Neural cell (in vitro differentiated cells): Measurements from ENCODE around the gene MRPS27. TPM values are rescaled to one million over a fixed set of nuclear protein-coding genes. Genes with fewer than 3 reads are reported as not detected.

Experiments
- H2AFZ ChIP-seq: fragments of 200-600, 300-800 bp; sonication (generic), shearing (Covaris generic); 2 replicates; pipeline ENCODE4 v1.6.0; 2014; ENCODE audit warnings: low read depth, mild to moderate bottlenecking, antibody characterized with exemption, low read length, moderate library complexity
- H3F3A ChIP-seq: fragments of 200-600 bp; shearing (Covaris generic); 2 replicates; pipeline ENCODE4 v1.6.1; 2016; ENCODE audit warnings: mild to moderate bottlenecking, moderate library complexity, mixed read lengths, antibody characterized with exemption, low read length; ENCODE audit not compliant: insufficient read depth, poor library complexity, severe bottlenecking
- H3K27ac ChIP-seq: fragments of 200-600, 300-800 bp; sonication (generic), shearing (Covaris generic); 2 replicates; pipeline ENCODE4 v1.5.1; 2014; ENCODE audit warnings: mild to moderate bottlenecking, low read length, moderate library complexity
- H3K27me3 ChIP-seq: fragments of 300-800, 200-600 bp; sonication (generic), shearing (Covaris generic); 2 replicates; pipeline ENCODE4 v1.6.0; 2014; ENCODE audit warnings: mild to moderate bottlenecking, low read depth, low read length, moderate library complexity; ENCODE audit not compliant: insufficient read depth
- H3K36me3 ChIP-seq: fragments of 300-800, 200-600 bp; sonication (generic), shearing (Covaris generic); 2 replicates; pipeline ENCODE4 v1.5.1; 2014; ENCODE audit warnings: mild to moderate bottlenecking, antibody characterized with exemption, low read length, moderate library complexity; ENCODE audit not compliant: insufficient read depth
- H3K4me2 ChIP-seq: fragments of 300-800, 200-600 bp; sonication (generic), shearing (Covaris generic); 2 replicates; pipeline ENCODE4 v1.6.0; 2014; ENCODE audit warnings: mild to moderate bottlenecking, low read length
- H3K4me3 ChIP-seq: fragments of 300-800, 200-600 bp; sonication (generic), shearing (Covaris generic); 2 replicates; pipeline ENCODE4 v1.5.1; 2014; ENCODE audit warnings: mild to moderate bottlenecking, low read length, moderate library complexity
- H3K79me2 ChIP-seq: fragments of 200-600 bp; shearing (Covaris generic); replicated peaks from 2 replicates; pipeline ENCODE4 v1.6.0; 2014; ENCODE audit warnings: mild to moderate bottlenecking, low read length, moderate library complexity; ENCODE audit not compliant: insufficient read depth
- H3K9ac ChIP-seq: fragments of 300-800, 200-600 bp; sonication (generic), shearing (Covaris generic); 2 replicates; pipeline ENCODE4 v1.6.1; 2016; ENCODE audit warnings: mild to moderate bottlenecking, low read length, mixed read lengths
- H3K9me2 ChIP-seq: fragments of 200-600 bp; shearing (Covaris generic); 2 replicates; pipeline ENCODE4 v1.6.1; 2016; ENCODE audit warnings: mild to moderate bottlenecking, low read length, mixed read lengths; ENCODE audit not compliant: insufficient read depth
- H3K9me3 ChIP-seq: fragments of 200-600, 300-800 bp; sonication (generic), shearing (Covaris generic); 2 replicates; pipeline ENCODE4 v1.6.1; 2016; ENCODE audit warnings: mild to moderate bottlenecking, mixed run types, low read length, moderate library complexity, mixed read lengths
- H4K20me1 ChIP-seq: fragments of 200-600 bp; shearing (Covaris generic); 2 replicates; pipeline ENCODE4 v1.6.1; 2016; ENCODE audit warnings: mild to moderate bottlenecking, mixed run types; ENCODE audit not compliant: insufficient read depth
- EP300 ChIP-seq: fragments of 450-650 bp; conservative IDR thresholded peaks from 2 replicates; pipeline ENCODE4 v1.6.1; 2014; ENCODE audit warnings: antibody characterized with exemption, mild to moderate bottlenecking, moderate library complexity; ENCODE audit not compliant: poor library complexity, severe bottlenecking
- EZH2 ChIP-seq: fragments of 200-600, 300-800 bp; shearing (Covaris generic), sonication (generic); IDR thresholded peaks from 2 replicates; pipeline ENCODE4 v1.6.1; 2014; ENCODE audit warnings: antibody characterized with exemption, low read length, borderline replicate concordance, mild to moderate bottlenecking; ENCODE audit not compliant: insufficient read depth, poor library complexity, severe bottlenecking
- MXI1 ChIP-seq: fragments of 450-650 bp; conservative IDR thresholded peaks from 2 replicates; pipeline ENCODE4 v1.6.1; 2014; ENCODE audit warnings: antibody characterized with exemption, mild to moderate bottlenecking; ENCODE audit not compliant: poor library complexity, severe bottlenecking
- POLR2AphosphoS5 ChIP-seq: IDR thresholded peaks from 2 replicates; pipeline ENCODE4 v1.6.1; 2012
- RAD21 ChIP-seq: fragments of 450-650 bp; conservative IDR thresholded peaks from 2 replicates; pipeline ENCODE4 v1.6.1; 2014; ENCODE audit warnings: antibody characterized with exemption, mild to moderate bottlenecking, moderate library complexity
- SMC3 ChIP-seq: fragments of 450-650 bp; conservative IDR thresholded peaks from 2 replicates; pipeline ENCODE4 v1.6.1; 2014; ENCODE audit warnings: antibody characterized with exemption, mild to moderate bottlenecking, moderate library complexity; ENCODE audit not compliant: poor library complexity
- TAF1 ChIP-seq: IDR thresholded peaks from 2 replicates; pipeline ENCODE4 v1.6.1; 2012; ENCODE audit warnings: low read depth
- polyA plus RNA-seq: library from polyadenylated mRNA; depleted of rRNA; stranded (reverse); fragments of >200 nt; gene quantifications from 2 replicates; pipeline ENCODE4 v1.2.3, GENCODE V29; 2014
- TF ChIP-seq, protein P1 (sequence below): fragments of 450-650 bp; IDR thresholded peaks from 2 replicates; pipeline ENCODE4 v1.5.1; 2014; ENCODE audit warnings: antibody characterized with exemption, mild to moderate bottlenecking, moderate library complexity; ENCODE audit not compliant: poor library complexity, severe bottlenecking
- TF ChIP-seq, protein P2 (sequence below): IDR thresholded peaks from 2 replicates; pipeline ENCODE4 v1.6.1; 2012; ENCODE audit warnings: borderline replicate concordance

MRPS27 gene
- polyA plus RNA-seq, 1 donor from 2014 or later = 36.7 TPM

GRCh38 chr5:72286798-72287197 lies 33.2 kb downstream of the MRPS27 start:
- Histone ChIP-seq H3K79me2 (no peaks in the 10 kb centered on the region), H3K4me2 (no peak overlapping the region), H3K4me3 (no peak overlapping the region), H3F3A (no peaks in the 10 kb centered on the region), H2AFZ (no peak overlapping the region), H4K20me1 (no peaks in the 10 kb centered on the region), H3K9me2 (no peaks in the 10 kb centered on the region), H3K36me3 (no peaks in the 10 kb centered on the region), H3K9ac (no peak overlapping the region), H3K27me3 (no peaks in the 10 kb centered on the region), H3K27ac (no peak overlapping the region), H3K9me3 (no peaks in the 10 kb centered on the region)
- TF ChIP-seq EZH2 (no peak), EP300 (no peak), POLR2AphosphoS5 (no peak), RAD21 (no peak), MXI1 (no peak), TAF1 (no peak), SMC3 (no peak)
- TF ChIP-seq, protein P1, sequence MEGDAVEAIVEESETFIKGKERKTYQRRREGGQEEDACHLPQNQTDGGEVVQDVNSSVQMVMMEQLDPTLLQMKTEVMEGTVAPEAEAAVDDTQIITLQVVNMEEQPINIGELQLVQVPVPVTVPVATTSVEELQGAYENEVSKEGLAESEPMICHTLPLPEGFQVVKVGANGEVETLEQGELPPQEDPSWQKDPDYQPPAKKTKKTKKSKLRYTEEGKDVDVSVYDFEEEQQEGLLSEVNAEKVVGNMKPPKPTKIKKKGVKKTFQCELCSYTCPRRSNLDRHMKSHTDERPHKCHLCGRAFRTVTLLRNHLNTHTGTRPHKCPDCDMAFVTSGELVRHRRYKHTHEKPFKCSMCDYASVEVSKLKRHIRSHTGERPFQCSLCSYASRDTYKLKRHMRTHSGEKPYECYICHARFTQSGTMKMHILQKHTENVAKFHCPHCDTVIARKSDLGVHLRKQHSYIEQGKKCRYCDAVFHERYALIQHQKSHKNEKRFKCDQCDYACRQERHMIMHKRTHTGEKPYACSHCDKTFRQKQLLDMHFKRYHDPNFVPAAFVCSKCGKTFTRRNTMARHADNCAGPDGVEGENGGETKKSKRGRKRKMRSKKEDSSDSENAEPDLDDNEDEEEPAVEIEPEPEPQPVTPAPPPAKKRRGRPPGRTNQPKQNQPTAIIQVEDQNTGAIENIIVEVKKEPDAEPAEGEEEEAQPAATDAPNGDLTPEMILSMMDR = no peak
- TF ChIP-seq, protein P2, sequence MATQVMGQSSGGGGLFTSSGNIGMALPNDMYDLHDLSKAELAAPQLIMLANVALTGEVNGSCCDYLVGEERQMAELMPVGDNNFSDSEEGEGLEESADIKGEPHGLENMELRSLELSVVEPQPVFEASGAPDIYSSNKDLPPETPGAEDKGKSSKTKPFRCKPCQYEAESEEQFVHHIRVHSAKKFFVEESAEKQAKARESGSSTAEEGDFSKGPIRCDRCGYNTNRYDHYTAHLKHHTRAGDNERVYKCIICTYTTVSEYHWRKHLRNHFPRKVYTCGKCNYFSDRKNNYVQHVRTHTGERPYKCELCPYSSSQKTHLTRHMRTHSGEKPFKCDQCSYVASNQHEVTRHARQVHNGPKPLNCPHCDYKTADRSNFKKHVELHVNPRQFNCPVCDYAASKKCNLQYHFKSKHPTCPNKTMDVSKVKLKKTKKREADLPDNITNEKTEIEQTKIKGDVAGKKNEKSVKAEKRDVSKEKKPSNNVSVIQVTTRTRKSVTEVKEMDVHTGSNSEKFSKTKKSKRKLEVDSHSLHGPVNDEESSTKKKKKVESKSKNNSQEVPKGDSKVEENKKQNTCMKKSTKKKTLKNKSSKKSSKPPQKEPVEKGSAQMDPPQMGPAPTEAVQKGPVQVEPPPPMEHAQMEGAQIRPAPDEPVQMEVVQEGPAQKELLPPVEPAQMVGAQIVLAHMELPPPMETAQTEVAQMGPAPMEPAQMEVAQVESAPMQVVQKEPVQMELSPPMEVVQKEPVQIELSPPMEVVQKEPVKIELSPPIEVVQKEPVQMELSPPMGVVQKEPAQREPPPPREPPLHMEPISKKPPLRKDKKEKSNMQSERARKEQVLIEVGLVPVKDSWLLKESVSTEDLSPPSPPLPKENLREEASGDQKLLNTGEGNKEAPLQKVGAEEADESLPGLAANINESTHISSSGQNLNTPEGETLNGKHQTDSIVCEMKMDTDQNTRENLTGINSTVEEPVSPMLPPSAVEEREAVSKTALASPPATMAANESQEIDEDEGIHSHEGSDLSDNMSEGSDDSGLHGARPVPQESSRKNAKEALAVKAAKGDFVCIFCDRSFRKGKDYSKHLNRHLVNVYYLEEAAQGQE = no peak

- Histone ChIP-seq H3K27me3 (no peaks in the 10 kb centered on the region), H3K9ac (no peak overlapping the region), H3F3A (no peaks in the 10 kb centered on the region), H2AFZ (no peak overlapping the region), H3K4me2 (no peak overlapping the region), H3K9me2 (no peaks in the 10 kb centered on the region), H3K27ac (no peak overlapping the region), H3K36me3 (no peaks in the 10 kb centered on the region), H3K9me3 (no peaks in the 10 kb centered on the region), H3K79me2 (no peaks in the 10 kb centered on the region), H3K4me3 (no peak overlapping the region), H4K20me1 (no peaks in the 10 kb centered on the region)
- TF ChIP-seq, protein P2 = no peak
- TF ChIP-seq POLR2AphosphoS5 (no peak), SMC3 (no peak), EZH2 (no peak), EP300 (no peak), TAF1 (no peak), RAD21 (no peak), MXI1 (no peak)
- TF ChIP-seq, protein P1 = no peak
Measured at GRCh38 chr5:72285424-72285821, 34.6 kb downstream of the MRPS27 start.
